HepG2 (cell line): ENCODE results near the gene RNASE4.

Source experiments
- GLI4 ChIP-seq: sonication (generic); formaldehyde crosslinking; IDR thresholded peaks from 2 replicates; pipeline ENCODE4 v1.5.1; 2020; ENCODE audit warnings: missing genetic modification reagents, mild to moderate bottlenecking, moderate library complexity, borderline replicate concordance
- KAT7 ChIP-seq: IDR thresholded peaks from 2 replicates; pipeline ENCODE4 v1.6.1; 2018; ENCODE audit warnings: borderline replicate concordance, missing compliant biosample characterization
- NFATC3 ChIP-seq: sonication (generic); formaldehyde crosslinking; IDR thresholded peaks from 2 replicates; pipeline ENCODE4 v1.5.1; 2020; ENCODE audit warnings: mild to moderate bottlenecking, missing genetic modification reagents
- TF ChIP-seq, protein P1 (sequence below): sonication (generic); formaldehyde crosslinking; IDR thresholded peaks from 2 replicates; pipeline ENCODE4 v1.5.1; 2020; ENCODE audit warnings: mild to moderate bottlenecking, missing genetic modification reagents

DNA sequence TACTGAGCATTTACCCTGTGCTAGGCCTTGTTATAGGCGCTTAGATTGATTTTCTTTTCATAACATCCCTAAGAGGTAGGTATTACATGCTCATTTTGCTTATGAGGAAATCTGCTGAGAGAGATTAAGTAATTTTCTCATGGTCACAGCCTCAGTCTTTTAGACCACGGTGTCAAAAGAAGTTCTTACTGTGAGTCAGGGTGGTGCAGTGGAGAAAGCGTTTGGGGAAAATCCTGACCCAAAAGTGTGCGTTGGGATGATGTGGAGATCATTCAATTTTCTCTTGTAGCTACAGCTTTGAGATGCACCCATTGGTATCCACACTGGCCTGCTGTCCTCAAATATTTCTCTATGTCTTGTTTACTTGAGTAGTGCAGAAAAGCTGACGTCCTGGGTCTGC is 12.4 kb downstream of the RNASE4 start:
- TF ChIP-seq NFATC3 (CRISPR knock-in tag) (no peak), GLI4 (no peak), KAT7 (CRISPR knock-in tag) (no peak)
- TF ChIP-seq, protein P1, sequence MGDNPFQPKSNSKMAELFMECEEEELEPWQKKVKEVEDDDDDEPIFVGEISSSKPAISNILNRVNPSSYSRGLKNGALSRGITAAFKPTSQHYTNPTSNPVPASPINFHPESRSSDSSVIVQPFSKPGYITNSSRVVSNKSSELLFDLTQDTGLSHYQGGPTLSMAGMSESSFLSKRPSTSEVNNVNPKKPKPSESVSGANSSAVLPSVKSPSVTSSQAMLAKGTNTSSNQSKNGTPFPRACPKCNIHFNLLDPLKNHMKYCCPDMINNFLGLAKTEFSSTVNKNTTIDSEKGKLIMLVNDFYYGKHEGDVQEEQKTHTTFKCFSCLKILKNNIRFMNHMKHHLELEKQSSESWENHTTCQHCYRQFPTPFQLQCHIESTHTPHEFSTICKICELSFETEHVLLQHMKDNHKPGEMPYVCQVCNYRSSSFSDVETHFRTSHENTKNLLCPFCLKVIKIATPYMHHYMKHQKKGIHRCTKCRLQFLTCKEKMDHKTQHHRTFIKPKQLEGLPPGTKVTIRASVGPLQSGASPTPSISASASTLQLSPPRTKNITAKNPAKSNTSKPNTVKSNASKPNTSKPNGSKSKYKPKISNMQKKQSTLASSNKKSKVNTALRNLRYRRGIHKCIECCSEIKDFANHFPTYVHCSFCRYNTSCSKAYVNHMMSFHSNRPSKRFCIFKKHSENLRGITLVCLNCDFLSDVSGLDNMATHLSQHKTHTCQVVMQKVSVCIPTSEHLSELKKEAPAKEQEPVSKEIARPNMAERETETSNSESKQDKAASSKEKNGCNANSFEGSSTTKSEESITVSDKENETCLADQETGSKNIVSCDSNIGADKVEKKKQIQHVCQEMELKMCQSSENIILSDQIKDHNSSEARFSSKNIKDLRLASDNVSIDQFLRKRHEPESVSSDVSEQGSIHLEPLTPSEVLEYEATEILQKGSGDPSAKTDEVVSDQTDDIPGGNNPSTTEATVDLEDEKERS (CRISPR knock-in tag), result no peak
